K562 (cell line): ENCODE results near the gene OR2B2. TPM values are rescaled to one million over a fixed set of nuclear protein-coding genes. Genes with fewer than 3 reads are reported as not detected.

Experiments used
- MAFF ChIP-seq: IDR thresholded peaks from 2 replicates; pipeline ENCODE4 v1.6.1; 2012; ENCODE audit warnings: low read length, improper control_type of control experiment
- MAZ ChIP-seq, 2 experiments: fragments of 450-650 bp in 1 of 2; sonication (generic) in 1 of 2; formaldehyde crosslinking; IDR thresholded peaks in 1 of 2; conservative IDR thresholded peaks in 1 of 2; 2 replicates each; pipeline versions ENCODE4 v1.4.0 to v1.5.0; 2020; ENCODE audit warnings: mild to moderate bottlenecking in 1 of 2, missing genetic modification reagents in 1 of 2
- NEUROD1 ChIP-seq: fragments of 150-350 bp; IDR thresholded peaks from 2 replicates; pipeline ENCODE4 v1.6.1; 2014; ENCODE audit warnings: borderline replicate concordance, low read length, low read depth; ENCODE audit not compliant: partially characterized antibody
- NR2C1 ChIP-seq, 2 experiments: fragments of 450-650 bp; IDR thresholded peaks; 2 replicates each; pipeline ENCODE4 v1.6.1; 2017; ENCODE audit warnings: mild to moderate bottlenecking in 2 of 2, antibody characterized with exemption in 1 of 2, inconsistent platforms in 1 of 2, missing compliant biosample characterization in 1 of 2, missing genetic modification characterization in 1 of 2
- PHF20 ChIP-seq: fragments of 450-650 bp; IDR thresholded peaks from 2 replicates; pipeline ENCODE4 v1.6.1; 2018; ENCODE audit not compliant: partially characterized antibody
- ZNF212 ChIP-seq: fragments of 450-650 bp; formaldehyde crosslinking; IDR thresholded peaks from 2 replicates; pipeline ENCODE4 v1.4.0; 2020; ENCODE audit warnings: mild to moderate bottlenecking
- polyA plus RNA-seq, 8 experiments: library from polyadenylated mRNA; depleted of rRNA in 4 of 8; stranded (reverse) in 5 of 8; unstranded in 3 of 8; fragments of >200 nt; fragmentation: Nextera tagmentation in 2 of 8; fragmentation: Illumina TruSeq in 1 of 8; extraction: Ambion mirVana in 2 of 8; extraction: Trizol in 1 of 8; gene quantifications; 2 replicates each; pipeline versions ENCODE4 v1.2.1 to v1.2.3, GENCODE V29; 2011 to 2014; ENCODE audit warnings: inconsistent platforms in 1 of 8, missing spikeins in 1 of 8
- total RNA-seq, 7 experiments: library from RNA; depleted of rRNA in 6 of 7; stranded (reverse); fragments of >200 nt in 6 of 7; fragmentation: Illumina TruSeq in 2 of 7; extraction: Trizol in 2 of 7; gene quantifications; 2 replicates each; pipeline versions ENCODE4 v1.2.1 to v1.2.3, GENCODE V29; 2011 to 2021; ENCODE audit warnings: low replicate concordance in 1 of 7
- TF ChIP-seq, protein P1 (sequence below), 2 experiments: IDR thresholded peaks in 1 of 2; conservative IDR thresholded peaks in 1 of 2; 2 replicates each; pipeline ENCODE4 v1.6.1; 2016; ENCODE audit warnings: low read depth in 2 of 2, mild to moderate bottlenecking in 1 of 2, missing compliant biosample characterization in 1 of 2, missing genetic modification characterization in 1 of 2, moderate library complexity in 1 of 2
- TF ChIP-seq, protein P2 (sequence below): fragments of 450-650 bp; formaldehyde crosslinking; IDR thresholded peaks from 2 replicates; pipeline ENCODE4 v1.4.0; 2020; ENCODE audit warnings: mild to moderate bottlenecking, moderate library complexity
- TF ChIP-seq, protein P3 (sequence below): fragments of 250-450 bp; sonication (Bioruptor Pico); IDR thresholded peaks from 2 replicates; pipeline ENCODE4 v1.5.0; 2021; ENCODE audit warnings: mild to moderate bottlenecking, moderate library complexity

Gene OR2B2
- total and polyA plus RNA-seq, 9 of the 15 experiments (the other 6 are each of a cell fraction or from before 2014, with no cell fraction given), result 0.24 TPM; not detected in 8

DNA sequence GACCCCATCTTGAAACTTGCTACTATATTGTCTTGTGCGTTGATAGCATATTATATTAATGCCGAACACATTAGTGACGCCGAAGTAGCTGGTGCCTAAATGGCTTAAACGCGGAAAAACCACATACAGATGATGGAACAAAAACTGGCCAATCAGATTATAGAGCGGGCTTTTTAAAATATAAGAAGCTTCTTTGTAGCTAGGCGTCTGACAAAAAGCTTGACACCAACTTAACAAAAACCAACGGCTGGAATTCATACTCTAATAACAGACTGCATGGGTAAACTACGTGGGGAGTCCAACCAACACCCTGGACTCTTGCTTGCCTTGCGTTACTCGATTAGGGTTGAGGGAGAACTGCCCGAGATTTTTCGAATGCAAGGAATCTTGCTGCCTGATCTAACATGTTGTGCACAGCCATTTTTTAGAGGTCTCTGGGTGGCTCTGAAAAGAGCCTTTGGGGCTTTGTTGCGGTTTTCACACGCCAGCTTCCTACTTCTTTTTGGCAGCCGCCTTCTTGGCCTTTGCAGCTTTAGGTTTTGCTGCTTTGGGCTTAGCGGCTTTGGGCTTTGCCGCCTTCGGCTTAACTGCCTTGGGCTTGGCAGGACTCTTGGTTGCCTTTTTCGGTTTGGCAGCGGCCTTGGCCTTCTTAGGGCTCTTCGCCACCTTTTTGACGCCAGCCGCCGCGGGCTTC is 45.7 kb downstream of the OR2B2 start (continued):
- TF ChIP-seq, protein P1, sequence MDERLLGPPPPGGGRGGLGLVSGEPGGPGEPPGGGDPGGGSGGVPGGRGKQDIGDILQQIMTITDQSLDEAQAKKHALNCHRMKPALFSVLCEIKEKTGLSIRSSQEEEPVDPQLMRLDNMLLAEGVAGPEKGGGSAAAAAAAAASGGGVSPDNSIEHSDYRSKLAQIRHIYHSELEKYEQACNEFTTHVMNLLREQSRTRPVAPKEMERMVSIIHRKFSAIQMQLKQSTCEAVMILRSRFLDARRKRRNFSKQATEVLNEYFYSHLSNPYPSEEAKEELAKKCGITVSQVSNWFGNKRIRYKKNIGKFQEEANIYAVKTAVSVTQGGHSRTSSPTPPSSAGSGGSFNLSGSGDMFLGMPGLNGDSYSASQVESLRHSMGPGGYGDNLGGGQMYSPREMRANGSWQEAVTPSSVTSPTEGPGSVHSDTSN (CRISPR knock-in tag; IDR thresholded peaks at IDR 0.05; ENCODE audit: low read depth), result no peak
- TF ChIP-seq, protein P1 (tag; conservative IDR thresholded peaks at IDR 0.05; ENCODE audit: low read depth), result no peak
- TF ChIP-seq MAZ (CRISPR knock-in tag; conservative IDR thresholded peaks at IDR 0.05 in 1 of 2, IDR thresholded peaks at IDR 0.05 in 1 of 2) (no peak), MAFF (no peak), NEUROD1 (no peak), ZNF212 (CRISPR knock-in tag) (no peak), NR2C1 (IDR thresholded peaks at IDR 0.05) (no peak), NR2C1 (tag; IDR thresholded peaks at IDR 0.05) (no peak), PHF20 (no peak)
- TF ChIP-seq, protein P2, sequence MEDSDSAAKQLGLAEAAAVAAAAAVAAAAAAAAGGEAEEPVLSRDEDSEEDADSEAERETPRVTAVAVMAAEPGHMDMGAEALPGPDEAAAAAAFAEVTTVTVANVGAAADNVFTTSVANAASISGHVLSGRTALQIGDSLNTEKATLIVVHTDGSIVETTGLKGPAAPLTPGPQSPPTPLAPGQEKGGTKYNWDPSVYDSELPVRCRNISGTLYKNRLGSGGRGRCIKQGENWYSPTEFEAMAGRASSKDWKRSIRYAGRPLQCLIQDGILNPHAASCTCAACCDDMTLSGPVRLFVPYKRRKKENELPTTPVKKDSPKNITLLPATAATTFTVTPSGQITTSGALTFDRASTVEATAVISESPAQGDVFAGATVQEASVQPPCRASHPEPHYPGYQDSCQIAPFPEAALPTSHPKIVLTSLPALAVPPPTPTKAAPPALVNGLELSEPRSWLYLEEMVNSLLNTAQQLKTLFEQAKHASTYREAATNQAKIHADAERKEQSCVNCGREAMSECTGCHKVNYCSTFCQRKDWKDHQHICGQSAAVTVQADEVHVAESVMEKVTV (CRISPR knock-in tag), result no peak
- TF ChIP-seq, protein P3, sequence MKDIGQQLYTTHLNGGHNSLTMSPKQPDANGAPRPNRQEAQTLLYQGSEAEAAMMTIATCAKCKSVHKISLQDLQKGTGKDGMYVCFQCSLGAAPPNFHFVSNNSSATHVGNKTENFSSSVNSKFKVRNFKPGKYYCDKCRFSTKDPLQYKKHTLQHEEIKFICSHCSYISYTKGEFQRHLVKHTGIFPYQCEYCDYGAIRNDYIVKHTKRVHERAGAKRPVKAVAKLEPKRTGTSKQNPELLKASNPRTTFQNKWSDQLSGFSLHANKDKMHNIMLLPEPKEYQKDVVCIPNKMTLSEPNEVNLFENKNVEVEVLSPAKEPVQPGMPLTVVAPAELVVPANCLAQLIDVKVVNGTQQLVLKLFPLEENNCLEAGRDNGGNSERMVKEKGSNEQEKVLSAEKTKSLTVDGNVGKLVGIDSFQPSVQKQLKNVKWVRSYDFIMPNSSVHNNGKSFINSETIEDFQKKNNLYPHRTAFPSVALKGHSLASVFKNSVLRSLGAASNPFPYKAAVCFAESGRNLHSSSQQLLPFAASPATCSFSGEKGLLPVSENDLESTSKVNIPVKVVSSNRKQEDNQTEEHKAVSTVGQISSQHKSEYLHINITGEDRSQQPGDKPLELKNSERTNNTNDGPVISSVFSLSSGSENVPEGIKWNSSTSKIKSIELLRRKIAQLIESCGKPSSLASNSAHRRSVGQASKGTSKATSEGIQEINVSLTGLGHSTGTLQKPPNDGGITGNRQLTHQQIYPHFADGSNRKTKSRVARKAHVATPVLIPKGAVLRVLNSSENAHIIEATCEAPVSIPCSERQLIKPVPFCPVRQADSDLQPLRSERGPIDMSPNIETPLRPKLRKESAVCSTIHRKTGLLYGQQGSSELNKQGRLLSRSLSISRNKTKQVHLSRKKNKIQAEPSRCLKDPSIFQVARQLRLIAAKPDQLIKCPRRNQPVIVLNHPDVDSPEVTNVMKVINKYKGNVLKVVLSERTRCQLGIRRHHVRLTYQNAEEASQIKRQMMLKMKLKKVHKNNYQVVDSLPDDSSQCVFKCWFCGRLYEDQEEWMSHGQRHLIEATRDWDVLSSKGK (CRISPR knock-in tag), result no peak
